GM12801 (cell line): ENCODE results near the gene ANKLE1.

Experiments used
- TF ChIP-seq, protein P1 (sequence below): IDR thresholded peaks from one replicate; pipeline ENCODE4 v1.5.1; 2011; ENCODE audit warnings: control low read depth; ENCODE audit not compliant: insufficient read length; ENCODE audit errors: extremely low read depth

Gene ANKLE1

DNA sequence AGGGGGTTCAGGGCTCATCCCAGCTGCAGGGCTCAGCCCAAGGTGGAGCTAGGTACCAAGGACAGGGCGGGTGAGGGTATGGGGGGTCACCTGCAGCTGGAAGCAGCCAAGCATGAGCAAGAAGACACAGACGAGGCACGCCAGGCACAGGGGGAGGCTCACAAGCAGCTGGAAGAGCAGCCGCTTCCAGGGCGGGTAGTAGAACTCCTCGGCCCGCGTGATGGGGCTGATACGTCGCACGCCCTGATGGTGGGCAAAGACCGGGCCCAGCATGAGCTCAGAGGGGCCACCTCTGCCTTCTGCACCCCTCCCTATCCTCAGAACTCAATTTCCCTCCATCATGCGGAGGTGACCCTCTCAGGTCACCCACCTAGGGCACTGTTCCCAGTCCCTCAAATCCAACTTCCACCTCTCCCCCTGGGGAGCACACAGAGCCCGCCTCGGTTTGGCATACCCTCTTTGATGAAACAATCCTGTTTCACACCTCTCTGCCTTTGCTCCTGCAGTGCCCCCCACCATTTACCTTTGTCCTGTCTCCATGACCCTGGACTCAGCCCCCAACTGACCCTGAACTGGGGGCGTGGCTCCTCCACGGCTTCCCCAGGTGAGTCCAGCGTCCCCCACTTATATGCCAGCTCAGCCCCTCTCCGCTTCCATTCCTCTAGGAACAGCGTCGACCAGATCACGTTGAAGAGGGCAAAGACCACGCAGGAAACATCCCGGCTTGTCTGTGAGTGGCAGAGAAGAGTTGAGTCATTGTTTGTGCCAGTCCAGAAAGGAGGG, 48.8 kb downstream of the ANKLE1 start:
- TF ChIP-seq, protein P1, sequence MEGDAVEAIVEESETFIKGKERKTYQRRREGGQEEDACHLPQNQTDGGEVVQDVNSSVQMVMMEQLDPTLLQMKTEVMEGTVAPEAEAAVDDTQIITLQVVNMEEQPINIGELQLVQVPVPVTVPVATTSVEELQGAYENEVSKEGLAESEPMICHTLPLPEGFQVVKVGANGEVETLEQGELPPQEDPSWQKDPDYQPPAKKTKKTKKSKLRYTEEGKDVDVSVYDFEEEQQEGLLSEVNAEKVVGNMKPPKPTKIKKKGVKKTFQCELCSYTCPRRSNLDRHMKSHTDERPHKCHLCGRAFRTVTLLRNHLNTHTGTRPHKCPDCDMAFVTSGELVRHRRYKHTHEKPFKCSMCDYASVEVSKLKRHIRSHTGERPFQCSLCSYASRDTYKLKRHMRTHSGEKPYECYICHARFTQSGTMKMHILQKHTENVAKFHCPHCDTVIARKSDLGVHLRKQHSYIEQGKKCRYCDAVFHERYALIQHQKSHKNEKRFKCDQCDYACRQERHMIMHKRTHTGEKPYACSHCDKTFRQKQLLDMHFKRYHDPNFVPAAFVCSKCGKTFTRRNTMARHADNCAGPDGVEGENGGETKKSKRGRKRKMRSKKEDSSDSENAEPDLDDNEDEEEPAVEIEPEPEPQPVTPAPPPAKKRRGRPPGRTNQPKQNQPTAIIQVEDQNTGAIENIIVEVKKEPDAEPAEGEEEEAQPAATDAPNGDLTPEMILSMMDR, result no peak

DNA sequence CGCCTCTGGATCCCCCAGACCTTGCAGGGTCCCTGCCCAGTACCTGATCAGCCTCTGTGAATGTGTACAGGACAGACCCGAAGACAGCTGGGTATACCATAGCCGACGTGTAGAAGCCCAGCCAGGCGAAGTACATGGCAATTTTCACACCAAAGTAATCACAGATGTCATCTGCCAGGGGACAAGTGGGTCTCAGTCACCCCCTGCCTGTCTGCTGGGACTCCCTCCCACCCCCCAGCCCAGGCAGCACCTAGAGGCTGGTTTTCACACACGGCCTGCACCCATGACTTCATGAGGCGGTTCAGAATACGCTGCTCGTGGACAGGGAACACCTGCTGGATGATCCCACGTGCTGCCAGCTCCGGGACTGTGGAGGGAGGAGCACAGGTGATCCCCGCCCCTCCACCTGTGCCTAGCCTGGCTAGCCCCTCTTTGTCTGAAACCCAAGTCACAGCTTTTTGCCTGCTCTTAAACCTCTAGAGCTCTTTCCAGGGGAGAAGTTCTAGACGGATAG, 49.4 kb downstream of the ANKLE1 start:
- TF ChIP-seq, protein P1, result no peak

DNA sequence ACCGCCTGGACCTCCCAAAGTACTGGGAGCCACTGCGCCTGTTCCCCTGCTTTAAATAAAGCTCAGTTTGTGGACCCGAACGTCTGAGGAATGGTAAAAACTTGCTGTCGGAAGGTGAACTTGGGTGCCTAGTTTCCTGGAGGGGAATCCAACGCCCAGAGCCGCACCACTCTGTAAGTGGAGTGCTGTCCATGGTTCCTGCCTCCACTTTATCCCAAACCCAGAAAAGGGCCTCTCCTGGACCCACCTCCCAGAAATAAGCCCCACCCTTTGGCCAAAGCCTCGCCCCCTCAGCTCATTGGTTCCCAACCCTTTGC, 50.6 kb downstream of the ANKLE1 start:
- TF ChIP-seq, protein P1, result no peak

DNA sequence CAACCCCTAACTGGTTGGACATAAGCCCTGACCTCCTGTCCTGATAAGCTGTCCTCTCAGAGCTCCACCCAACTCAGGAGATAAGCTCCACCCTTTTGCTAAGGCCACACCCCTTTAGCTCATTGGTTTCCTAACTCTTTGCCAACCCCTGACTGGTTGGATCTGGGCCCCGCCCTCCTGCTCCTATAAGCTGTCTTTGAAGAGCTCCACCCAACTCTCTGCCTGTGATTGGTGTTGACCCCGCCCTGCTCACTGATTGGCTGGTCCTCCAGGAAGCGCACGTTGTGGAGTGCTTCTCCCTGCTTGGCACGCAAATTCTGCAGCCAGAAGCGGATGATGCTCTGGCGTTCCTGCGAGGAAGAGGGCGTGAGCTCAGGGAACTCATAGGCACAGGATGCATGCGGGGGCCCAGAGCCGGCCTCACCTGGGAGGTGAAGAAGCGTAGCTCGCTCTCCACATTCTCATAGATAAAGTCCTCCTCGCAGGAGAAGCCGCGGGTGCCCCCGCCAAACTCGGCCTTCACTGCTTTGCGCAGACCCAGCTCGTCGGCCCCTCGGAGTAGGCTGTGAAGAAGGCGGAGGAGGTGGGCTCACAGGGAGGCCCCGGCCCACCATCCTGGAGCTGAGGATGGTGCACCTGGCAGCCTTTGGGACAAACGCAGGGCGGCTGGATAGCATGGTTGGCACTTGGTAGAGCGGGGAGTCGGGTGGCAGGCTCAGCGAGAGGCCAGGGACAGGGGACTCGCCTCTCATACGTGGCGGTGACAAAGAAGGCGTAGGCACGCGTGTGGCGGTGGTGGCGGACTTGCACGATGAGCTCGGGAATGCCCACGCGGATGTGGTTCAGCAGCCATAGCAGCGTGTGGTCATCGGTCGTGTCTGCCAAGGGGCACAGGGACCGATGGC, 51.2 kb downstream of the ANKLE1 start:
- TF ChIP-seq, protein P1, result no peak

DNA sequence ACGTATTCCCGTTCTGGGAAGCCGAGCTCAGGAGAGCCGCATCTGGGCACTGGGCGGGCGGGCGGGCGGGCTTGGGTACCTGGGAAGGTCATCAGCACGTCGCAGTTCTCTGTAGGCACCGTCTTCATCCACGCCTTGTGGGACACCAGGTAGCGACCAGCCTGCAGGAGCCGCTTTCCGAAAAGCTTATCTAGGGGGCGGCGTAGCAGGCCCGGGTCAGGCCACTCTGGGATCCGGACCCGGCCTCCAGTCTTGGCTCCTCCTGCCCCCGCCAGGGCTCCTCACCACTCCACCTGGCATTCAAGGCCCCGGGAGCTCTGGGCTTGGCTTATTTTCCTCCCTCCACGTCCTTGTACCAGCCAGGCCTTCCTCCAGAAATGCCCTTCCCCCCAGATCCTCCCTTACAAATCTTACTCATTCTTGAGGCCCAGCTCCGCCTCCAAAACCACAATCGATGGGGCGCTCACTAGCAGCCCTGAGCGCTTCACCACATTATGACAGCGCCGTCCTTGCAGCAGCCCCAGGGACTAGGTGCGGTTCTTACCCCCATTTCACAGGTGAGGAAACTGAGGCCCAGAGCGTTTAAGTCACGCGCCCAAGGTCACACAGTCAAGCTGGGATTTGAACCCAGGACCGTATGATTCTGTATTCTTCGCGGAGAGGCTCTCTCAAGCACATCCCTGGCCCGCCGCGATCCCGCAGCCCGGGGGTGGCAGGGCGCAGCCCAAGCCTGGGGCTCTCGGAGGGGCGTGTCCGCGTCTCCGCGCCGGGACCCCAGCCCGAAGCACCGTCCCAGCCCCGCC, 52.1 kb downstream of the ANKLE1 start:
- TF ChIP-seq, protein P1, result no peak

DNA sequence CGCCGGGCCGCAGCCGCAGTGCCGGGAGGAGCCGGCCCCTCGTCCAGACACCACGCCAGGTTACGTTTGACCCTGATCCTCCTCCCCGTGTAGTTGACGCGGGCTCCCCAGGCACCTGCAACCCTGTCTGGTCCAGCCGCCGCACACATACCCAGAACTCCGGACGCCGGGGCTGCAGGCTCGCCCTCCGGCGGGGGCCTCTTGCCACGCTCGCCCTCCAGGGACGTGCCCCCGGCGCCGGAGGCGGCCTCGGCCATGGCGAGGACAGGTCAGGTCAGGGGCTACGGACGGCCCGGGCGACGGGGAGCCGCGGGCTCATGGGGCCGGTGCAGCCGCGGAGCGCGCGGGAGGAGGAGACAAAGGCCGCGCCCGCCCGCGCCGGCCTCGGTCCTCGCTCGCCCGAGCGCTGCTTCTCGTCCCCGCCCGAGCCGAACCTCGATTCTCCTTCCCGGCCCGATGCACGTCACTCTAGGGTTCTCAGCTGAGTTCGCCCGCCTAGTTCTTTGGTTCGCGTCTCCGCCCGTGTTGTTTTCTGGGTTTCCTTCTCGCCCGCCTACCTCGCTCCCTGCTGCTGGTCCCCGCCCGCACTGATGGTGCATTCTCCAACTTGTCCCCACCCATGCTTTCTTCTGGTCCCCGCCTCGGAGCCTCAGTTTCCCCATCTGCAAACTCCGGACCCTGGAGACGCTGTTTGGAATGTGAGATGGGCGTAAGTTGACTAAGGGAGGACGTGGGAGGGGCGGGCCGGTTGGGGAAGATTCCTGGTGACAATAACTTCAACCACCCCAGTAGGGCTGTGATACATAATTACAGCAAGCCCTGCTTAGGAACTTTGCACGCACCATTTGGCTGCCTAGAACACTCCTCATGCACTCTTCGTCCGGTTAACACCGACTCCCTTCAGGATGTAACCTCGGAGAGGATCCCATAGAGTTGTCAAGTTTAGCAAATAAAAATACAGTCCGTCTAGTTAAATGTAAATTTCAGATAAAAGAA, 53.0 kb downstream of the ANKLE1 start, which contains the start of gene ANO8:
Gene ANO8 (minus strand): TSS at position 442 of the 996 bp plus-strand sequence. CDS start 185 bp downstream, at position 257.
- TF ChIP-seq, protein P1, result no peak
